GM18873 (cell line): ENCODE data around the gene VMA21.
A peak's percentile ranks its signal among the peaks of the same experiment; 100 is the strongest.

Experiments used
- ATAC-seq: cut with Tn5 transposase; IDR thresholded peaks from one replicate; pipeline ENCODE4 v1.9.1; 2021; ENCODE audit warnings: mild to moderate bottlenecking, moderate library complexity, moderate number of reproducible peaks; ENCODE audit not compliant: unreplicated experiment, low FRiP score

The VMA21 gene

DNA sequence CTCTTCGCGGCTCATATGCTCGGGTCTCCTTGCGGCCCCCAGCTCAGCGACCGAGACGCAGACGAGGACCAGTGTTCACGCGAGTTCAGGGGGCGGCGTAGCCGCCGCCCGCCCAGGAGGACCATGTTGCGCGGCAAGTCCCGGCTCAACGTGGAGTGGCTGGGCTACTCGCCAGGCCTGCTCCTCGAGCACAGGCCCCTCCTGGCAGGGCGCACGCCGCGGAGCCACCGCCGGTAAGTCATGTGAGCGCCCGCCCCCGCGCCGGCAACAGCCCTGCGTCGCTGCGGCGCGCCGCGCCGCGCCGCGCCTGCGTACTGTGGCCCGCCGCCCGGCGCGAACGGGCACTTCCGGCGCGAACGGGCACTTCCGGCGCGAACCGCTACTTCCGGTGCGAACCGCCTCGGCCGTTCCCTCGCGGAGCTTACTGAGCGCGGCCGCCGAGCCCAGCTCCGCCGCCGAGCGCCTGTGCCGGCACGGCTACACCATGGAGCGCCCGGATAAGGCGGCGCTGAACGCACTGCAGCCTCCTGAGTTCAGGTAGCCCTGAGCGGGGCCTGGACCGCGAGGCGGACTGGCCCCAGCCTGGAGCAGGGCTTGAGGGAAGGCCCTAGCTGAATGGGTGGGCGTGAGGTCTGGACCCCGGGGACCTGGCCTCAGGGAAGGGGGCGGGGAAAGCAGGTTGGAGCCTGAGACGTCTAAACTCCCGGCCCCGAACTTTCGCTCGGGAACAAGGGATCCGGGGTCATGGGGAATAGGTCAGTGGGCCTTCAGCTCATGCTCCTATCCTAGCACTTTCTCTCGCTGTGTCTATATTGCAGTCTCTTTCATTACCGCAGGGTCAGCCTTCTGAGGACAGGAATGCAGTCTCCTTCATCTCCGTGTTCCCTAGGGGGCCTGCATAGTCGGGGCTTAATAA is at the start of gene VMA21:
TSS of gene VMA21 (plus strand) at position 382 of the 916 bp plus-strand sequence. CDS start at position 485, 103 bp downstream.
- peak; percentile 67 for ATAC-seq

GRCh38 chrX:151359341-151359740 is 37.7 kb upstream of the VMA21 start:
- no peak for ATAC-seq

GRCh38 chrX:151359931-151360871 is 36.8 kb upstream of the VMA21 start:
- no peak for ATAC-seq

DNA sequence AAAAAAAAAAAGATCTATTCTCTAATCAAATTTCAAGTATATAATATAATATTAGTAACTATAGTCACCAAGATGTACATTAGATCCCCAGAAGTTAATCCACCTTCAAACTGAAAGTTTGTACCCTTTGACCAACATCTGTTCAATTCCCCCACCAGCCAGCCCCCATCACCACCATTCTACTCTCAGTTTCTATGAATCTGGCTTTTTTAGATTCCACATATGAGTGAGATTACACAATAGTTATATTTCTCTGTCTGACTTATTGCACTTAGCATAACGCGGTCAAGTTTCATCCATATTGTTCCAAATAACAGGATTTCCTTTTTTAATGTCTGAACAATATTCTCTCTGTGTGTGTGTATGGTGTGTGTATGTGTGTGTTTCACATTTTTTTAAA is 33.7 kb upstream of the VMA21 start:
- no peak for ATAC-seq

DNA sequence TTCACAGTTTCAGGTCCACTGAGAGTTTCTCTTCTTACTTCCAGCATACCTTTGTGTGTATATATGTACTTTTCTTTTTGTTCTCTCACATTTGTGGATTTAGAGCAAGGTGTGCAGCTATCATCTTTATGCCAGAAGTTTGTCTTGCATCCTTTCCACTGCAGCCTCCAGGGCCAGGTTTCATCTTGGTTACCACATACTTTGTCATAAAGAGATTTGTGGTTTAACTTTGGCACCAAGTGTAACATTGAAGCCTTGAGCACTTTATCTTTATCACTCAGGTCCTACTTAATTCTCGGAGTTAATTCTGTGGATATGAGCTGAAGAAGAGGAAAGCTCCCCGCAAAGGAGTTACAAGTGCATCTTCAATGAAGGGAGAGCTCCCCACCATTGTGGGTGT is 31.4 kb upstream of the VMA21 start:
- ATAC-seq, result no peak

DNA sequence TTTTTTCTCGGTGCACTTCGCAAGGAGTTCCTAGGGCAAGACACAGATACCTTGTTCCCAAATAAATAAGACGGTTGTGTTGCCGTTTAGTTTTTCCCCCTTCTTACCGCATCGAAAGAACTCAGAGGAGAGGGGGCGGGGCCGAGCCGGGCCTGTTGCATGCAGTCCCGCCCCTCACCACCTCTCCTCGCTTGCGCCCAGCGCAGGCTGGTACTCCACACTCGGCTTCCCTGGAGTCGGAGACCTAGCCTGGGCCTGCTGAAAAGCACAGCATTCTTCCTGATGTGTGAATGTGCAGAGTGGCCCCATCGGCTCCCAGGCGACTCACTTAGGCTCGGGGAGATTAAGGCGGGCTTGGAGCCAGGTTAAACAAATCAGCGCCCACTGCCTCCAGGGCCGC is 26.1 kb upstream of the VMA21 start:
- no peak for ATAC-seq

DNA sequence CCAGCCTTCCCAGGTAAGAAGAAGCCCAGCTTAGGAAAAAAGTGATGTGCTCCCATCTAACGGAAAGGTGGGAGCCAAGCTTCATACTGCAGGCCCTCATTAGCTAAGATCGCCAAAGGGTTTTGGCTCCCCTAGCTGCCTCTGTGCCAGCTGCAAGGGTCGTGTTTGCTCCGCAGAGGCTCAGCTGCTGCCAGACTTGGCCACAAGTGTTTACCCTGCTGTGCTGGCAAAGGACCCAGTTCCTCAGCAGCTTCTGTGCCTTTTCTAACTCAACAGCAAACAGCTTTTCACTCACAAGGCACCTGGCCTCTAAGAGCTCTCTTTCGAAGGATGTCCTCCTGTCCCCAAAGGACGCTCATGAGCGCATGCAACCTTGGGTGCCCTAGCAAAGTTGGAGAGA is 12.2 kb upstream of the VMA21 start:
- no peak for ATAC-seq

GRCh38 chrX:151386838-151387459 is 10.1 kb upstream of the VMA21 start:
- no peak for ATAC-seq

DNA sequence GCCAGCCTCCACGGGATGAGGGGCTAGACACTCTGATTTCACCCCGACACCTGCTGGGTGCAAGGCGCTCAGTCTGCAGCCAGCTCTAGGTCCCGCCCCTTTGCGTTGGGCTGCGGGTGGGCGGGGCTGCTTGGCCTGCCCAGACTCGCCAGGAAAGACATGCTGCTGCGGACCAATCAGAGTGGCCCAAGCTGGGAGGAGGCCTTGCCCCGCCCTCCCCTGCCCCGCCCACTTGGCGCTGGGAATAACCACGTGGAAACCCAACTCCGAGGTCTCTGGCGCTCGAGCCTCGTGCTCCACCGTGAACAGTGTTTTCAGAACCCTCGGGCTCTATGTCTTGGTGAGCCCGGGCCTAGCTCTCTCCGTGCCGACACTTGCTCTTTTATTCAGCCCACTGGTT is 5.3 kb upstream of the VMA21 start:
- ATAC-seq, result no peak

DNA sequence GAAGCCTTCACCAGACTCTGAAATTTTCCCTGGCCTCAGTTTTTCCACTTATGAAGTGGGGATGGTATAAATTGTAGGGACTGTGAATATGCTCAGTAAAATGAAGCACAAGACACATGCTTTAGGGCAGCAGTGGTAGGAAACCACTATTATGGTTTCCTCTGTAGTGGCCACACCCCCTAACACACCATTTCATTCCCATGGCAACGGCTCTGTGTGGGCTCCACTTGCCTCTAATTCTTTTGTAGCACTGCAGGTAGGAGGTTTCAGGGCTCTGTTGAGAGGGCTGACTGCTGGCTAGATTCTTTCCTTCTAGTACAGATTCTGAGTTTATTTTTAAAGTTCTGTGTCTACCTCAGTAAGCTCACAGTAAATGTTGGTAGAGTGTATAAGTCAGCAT is 3.5 kb upstream of the VMA21 start:
- ATAC-seq, result no peak

GRCh38 chrX:151396042-151396824 is 773 bp upstream of the VMA21 start:
- ATAC-seq, result peak; percentile 31

DNA sequence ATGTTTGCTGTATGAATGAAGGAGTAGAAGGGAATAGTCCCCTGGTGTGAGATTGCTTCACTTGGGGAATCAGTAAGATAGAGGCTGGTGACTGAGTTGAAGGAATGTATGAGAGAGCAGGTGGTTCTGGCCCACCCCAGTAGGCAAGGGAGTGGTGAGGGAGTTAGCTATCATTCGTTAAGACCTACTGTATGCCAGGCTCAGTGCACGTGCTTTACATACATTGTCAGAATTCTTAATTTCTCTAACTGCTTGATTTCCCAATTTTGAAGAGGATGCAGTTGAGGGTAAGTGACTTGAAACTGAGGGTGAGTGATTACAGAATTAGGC is 700 bp downstream of the VMA21 start:
- ATAC-seq, result no peak

DNA sequence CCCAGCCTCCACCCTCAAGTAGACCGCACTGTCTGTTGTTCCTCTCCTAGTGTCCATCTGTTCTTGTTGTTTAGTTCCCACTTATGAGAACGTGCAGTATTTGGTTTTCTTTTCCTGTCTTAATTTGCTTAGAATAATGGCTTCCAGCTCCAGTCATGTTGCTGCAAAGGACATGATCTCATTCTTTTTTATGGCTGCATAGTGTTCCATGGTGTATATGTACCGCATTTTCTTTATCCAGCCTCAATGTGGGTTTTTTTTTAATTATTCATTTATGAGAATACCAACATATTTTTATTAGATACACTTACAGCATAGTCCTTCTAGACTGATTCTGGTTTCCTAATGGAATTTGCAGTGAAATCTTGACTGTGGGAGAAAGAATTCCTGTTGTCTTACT is 1.3 kb downstream of the VMA21 start:
- no peak for ATAC-seq

GRCh38 chrX:151402719-151403390 is 5.8 kb downstream of the VMA21 start:
- no peak for ATAC-seq

GRCh38 chrX:151416579-151416978 is 19.6 kb downstream of the VMA21 start:
- no peak for ATAC-seq

GRCh38 chrX:151419782-151420181 is 22.8 kb downstream of the VMA21 start:
- no peak for ATAC-seq

DNA sequence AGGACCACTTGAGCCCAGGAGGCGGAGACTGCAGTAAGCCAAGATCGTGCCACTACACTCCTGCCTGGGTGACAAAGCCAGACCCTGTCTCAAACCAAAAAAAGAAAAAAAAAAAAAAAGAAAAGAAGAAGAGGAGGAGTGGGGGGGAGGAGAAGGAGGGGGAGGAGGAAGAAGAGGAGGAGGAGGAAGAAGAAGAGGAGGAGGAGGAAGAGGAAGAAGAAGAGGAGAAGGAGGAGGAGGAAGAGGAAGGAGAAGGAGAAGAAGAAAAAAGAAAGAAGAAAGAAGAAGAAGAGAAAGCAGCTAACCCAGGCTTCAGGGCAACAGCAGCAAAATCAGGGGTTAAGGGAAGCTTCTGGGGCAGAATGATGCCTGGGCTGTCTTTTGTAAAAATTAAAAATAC is 27.5 kb downstream of the VMA21 start:
- no peak for ATAC-seq

- no peak for ATAC-seq
Measured at GRCh38 chrX:151448509-151448908, 51.5 kb downstream of the VMA21 start.

DNA sequence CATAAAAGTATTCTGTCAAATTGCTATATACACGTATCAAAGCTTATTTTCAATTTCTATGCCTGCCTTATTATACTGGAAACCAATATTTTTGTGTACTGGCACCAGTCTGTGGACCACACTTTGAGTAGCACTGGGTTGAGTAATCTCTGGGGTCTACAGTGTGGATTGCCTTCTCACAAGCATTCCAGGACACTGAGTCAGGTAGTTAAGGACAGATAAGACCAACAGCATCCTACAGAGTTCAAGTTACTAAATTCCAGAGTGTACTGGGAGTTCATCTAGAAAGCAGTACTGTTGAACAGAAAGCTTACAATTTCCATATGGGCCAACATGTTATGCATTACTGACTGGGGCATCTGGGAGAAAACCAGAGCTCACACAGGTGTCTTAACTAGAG is 61.8 kb downstream of the VMA21 start:
- no peak for ATAC-seq
